ELR (cell line): ENCODE measurements around the gene HERPUD2.
A peak's percentile ranks its signal among the peaks of the same experiment; 100 is the strongest.
"Not testable (repeated sequence)": the region's sequence is repeated elsewhere in the genome, so short reads cannot be mapped to it uniquely, and the experiment has no call there.

Experiments used
- DNase-seq: peaks from one replicate; pipeline ENCODE4 v3.0.0-alpha.2; 2015; ENCODE audit warnings: low read depth

HERPUD2 gene

DNA sequence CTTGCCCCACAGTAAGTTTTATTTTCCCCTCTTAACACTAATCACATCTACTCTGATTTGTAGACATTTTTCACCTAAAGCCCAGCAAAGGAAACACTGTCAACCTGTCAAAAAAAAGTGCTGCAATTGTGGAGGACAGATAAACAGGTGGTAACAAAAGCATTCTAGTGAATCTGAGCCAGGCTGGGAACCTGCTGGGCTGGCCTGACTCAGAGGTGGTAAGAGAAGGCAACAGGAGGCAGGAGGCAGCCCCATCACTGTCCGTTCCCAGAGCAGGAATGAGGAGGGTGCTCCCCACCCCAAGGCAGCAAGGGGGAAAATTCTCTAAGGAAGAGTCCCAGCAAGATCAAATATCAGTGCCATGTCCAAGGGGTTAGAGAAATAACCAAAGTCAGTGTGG is 19.5 kb upstream of the HERPUD2 start:
- DNase-seq: no peak

DNA sequence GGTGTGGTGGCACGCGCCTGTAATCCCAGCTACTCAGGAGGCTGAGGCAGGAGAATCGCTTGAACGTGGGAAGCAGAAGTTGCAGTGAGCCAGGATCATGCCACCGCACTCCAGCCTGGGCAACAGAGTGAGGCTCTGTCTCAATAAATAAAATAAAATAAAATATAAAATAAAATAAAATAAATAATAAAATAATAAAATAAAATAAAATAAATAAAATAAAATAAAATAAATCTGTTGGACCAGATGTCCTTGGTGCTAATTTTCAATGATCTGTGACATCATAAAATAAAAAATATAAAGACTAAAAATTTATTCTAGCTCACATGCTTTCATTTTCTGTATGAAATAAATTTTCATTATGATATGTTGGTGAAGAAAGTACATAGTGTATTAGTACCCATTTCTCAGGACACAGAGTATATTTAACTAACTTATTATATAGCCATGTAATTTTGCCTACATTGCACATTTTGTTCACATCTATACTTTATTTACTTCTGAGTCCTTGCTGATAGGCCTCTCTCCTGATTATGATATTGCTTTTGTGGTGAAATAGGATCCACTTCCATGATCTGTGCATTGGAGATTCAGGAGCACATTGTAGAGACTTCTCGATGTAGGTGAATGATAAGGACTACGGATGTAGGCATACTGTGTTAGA is 17.8 kb upstream of the HERPUD2 start:
- DNase-seq: no peak

DNA sequence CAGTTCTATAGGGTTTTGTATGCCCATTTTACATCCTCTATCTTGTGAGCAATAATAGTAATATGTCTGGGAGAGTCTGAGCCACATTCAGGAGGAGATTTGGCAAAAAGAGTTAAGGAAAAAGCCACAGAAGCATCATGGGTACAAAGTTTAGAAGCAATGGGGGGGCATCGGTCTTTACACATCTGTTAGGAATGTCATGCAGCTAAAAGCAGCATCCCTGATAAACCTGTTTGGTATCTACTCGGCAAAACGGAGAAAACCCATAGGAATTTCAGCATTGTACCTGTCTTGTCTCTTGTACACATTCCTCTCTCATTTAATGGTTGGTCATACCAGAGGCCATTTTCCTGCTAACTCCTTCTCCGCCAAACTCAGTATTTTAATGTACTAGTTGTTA is 12.5 kb upstream of the HERPUD2 start:
- peak; percentile 55 for DNase-seq

DNA sequence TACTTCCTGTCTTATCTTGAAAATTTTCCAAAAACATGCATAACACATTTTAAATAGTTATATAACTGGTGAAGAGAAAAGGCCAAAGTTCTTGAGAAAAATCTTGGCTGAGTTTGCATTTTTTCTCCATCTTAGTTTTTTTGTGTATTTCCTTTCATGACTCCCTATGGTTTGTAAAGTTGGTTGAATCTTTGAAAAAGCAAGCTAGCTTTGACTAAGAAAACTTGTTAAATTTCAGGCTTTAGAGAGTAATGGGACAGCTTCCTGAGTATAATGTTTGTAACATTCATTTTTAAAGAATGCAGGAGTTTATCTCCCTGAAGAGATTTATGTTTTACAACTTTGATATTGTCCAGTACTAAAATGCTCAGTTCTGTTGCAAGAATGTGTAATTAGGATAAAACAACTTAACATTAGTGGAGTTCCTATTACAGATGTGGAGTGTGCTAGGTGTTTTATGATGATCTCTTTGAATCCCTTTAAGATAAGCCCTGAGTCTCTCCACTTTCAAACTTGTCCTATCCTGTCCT is 11.1 kb upstream of the HERPUD2 start:
- DNase-seq: no peak

DNA sequence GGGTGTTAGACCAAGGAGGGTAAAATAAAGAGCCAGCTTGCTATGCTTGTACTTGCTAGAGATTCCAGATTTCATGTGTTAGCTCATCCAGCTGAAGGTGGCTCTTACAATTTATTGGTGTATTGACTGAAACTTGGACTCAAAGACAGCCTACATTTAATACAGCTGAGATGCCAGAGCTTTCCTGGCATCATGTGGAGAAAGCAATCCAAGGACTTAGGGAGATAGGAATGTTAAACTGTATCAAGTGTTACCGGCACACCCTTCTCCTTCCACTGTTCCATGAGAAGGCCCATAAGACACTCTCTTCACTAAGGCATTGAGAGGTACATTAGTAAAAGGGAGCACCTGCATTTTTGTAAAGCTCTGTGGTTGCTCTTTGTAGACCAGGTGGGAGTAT is 9.3 kb upstream of the HERPUD2 start:
- no peak for DNase-seq

DNA sequence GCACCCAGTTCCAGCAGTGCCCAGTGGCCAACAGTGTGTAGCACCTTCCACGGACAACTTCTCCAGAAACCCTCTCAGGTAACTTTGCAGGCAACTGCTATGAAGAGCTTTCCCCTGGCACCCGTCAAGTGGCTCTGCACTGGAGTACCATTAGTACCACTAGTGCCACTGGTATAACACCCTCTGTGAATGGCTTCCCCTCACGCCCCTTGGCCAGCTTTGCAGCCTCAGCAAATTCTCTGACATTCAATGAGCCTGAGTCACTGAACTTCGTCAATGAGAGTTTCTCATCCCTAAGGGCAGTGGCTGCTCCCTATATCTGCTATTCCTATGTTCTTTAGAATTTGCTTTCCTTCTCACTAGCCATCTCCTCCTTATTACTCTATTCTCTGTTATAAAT is 7.6 kb upstream of the HERPUD2 start:
- peak; percentile 53 for DNase-seq

DNA sequence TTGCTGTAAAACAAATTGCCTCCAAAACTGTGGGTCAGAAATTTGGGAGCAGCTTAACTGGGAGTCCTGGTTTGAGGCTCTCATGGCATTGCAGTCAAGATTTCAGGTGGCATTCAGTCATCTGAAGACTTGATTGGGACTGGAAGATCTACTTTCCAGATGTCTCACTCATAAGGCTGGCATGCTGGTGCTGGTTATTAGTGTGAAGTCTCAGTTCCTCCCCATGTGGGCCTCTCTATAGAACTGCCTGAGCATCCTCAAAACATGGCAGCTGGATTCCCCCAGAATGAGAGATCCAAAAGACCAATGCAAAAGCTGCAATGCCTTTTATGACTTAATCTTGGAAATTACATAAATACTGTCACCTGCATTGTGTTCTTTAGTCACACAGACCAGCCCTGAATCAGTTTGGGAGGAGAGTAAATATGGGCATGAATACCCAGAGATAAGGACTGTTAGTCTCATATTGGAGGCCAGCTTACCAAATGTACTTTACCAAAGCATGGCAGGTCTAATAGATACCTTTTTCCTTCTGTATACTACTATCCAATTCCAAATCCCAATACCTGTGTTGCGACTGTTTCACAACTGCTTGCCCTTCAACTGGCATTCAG is 6.5 kb upstream of the HERPUD2 start:
- DNase-seq: no peak

DNA sequence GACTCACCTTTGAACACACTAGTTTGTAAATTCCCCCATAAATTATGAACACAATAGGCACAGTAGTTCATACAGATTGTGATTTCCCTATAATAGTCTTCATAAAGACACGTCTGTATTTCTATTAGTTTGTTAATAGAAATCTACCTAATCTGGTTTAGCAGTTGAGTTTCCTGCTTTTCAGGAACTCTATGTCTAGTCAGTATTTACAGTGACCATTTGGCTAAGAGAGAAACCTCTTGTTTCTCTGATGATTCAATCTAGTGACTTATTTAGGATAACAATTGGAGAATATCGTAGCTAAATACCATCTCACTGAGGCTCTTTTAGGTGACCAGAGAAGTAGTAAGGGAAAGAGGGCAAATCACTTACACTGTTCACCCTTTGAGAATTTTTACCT is 5.9 kb upstream of the HERPUD2 start:
- no peak for DNase-seq

DNA sequence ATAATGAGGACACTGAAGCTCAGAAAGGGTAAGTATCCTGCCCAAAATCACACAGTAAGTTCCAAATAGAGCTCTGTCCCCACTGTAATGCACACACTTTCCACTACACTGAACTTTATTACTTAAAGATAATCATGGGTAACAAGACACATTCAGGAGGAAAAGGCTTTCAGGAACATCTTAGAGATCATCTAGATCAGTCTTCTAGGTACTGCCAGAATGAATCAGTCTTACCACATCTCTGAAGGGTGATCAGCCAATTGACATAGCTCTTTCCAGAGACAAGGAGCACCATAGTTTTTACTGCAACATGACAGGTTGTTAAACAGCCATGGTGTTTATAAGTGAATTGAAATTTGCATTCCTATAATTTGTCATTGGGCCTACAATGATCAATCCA is 5.4 kb upstream of the HERPUD2 start:
- DNase-seq: no peak

DNA sequence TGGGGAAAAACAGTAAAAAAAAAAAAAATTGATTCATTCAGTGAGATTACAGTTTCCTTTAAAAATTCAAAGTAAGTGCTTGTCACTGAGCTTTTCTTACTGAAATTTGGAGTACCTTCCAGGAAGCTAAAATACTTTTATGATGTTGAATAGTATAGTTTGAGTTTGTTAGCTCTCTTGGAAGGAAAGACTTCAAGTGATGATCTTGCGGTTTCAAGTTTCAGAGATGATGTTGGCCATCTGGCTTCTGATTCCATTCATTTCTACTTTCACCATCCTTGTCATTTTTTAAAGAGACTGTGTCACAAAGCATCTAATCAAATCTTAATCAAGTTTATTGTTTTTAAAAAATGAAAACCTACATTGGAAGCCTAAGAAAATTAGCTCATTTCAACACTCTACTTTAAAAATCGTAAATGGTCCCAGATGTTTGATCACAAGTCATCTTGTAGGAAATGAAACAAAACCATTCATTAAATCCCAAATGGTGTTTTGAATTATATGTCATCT is 4.9 kb upstream of the HERPUD2 start:
- no peak for DNase-seq

DNA sequence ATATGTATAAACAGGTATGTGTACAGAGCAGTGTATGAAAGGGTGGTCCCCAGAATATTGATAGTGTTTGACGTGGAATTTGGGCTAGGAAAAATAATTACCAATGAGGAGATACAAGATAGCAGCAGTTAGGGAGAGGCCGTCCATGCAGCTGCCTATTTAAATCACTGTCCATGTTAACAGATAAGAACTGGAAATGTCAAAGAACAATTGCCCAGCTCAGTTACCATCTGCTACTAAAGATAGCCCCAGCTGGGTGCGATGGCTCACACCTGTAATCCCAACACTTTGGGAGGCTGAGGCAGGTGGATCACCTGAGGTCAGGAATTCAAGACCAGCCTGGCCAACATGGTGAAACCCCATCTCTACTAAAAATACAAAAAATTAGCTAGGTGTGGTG is 3.4 kb upstream of the HERPUD2 start:
- not testable (repeated sequence) for DNase-seq

DNA sequence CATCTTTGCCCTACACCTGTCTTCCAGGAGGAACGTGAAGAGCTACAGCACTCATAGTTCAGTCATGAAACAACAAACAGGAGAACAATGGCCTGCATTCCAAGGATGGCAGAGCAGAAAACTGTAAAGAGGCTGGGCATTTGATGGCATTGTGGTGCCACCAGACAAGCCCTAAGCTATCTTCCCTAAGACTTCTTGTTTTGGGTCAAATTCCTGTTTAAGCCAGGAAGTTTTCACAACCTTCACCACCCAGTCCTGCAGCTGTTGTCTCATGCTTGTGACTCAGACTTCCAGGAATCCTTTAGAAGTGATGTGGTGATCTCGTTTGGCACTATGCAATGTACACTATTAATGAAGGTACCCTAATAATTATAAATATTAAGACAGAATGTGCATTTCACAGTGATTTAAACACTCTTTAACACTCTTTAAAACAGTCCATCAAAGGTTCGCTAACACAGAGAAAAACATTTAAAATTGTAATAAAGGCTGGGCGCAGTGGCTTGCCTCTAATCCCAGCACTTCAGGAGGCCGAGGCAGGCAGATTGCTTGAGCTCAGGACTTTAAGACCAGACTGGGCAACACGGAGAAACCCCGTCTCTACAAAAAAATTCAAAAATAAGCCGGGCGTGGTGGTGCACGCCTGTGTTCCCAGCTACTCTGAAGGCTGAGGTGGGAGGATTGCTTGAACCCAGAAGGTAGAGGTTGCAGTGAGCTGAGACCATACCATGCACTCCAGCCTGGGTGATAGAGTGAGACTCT is 2.7 kb upstream of the HERPUD2 start:
- DNase-seq: peak; percentile 82

DNA sequence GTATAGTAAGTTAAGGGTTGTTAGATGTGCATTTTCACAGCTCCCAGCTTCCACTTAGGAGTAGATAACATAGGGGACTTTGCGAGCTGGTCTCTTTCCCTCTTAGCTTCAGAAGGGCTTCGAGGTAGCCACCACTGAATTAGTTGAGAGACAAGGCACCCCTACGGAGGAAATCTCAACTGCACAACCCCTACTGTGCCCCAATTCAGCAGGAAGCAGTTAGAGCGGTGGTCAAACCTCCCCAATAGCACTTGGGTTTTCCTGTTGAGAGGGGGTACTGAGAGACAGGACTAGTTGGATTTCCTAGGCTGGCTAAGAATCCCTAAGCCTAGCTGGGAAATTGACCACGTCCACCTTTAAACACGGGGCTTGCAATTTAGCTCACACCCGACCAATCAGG is 1.1 kb upstream of the HERPUD2 start:
- no peak for DNase-seq

DNA sequence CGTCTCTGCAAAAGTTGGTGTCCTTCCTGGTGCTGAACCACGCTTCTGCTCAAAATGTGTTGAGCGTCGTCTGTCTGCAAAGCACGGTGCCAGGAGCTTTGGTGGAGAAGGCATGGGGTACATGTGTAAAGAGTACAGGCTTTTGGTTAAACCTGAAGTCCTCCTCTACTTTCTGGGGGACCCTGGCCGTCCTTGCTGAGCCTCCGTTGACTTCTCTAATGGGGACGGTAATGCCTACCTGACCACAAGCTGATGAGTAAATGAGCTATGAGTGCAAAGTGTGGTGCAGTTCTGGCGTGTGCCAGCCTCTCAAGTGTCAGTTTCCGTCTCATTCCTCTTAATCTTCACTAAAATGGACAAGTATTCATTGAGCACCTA is 527 bp upstream of the HERPUD2 start:
- peak; percentile 42 for DNase-seq

DNA sequence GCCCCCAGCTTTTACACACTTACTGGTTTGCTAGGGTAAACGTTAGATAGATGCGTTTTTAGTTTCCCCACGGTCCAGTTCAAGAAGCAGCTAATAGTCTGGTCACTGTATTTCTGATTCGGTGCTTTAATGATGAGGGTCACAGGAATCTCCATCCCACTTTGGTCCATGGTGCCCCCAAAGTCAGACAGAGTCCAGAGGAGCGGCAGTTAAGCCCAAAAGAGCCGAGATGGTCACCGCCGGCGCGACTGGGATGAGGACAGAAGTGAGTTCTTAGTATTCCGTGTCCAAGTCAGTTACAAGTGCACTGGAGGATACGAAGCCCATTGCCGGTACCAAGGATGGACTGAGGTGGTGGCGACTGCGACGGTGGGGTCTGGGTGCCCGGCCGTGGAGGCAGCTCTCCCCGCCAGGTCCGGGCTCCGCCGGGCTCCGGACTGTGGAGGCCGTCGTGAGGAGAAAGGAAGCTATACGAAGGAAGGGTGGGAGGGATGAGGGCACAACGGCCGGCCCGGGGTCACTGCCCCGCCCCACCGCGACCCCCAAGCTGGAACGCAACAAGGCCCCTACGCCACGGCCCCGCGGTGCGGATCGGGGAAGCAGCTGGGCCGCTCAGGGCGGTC is 663 bp downstream of the HERPUD2 start:
- DNase-seq: peak; percentile 51

DNA sequence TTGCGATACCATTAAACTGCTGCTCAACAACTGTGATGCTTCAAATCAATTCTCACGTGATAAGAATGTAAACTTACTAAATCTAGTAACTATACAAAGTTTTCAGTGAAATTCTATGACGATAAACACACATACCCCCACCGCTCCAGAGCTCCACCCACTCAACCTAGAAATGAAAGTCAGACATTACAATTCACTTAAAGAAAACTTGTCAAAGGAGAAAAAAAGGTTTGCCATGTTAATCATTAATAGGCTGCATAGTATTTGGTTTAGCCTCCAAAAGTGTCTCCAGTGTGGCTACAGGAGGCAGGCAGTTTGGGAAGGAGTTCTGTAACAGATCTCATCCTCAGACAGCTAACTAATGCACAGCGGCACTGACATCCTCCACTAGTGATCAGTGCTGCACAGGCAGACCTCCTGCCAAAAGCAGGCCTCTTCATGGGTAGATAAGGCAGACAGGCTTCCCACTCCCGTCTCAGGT is 3.1 kb downstream of the HERPUD2 start:
- no peak for DNase-seq

DNA sequence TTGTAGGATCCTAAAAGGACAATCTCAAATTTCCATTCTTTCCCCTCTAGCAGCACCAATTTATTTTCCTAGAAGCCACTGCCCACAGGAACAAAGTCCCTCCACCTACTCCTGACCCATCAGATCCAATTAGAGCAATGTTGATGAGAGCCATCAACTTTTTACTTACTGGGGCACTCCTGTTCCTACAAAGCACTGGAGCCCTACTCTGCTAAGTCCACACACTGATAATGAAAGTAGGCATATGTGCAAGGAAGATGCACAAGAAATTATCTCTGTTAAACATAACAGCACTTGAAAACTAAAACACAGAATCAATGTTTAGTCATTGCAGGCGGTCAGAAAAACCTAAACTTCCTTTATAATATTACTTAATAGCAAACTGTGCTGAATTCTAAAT is 3.6 kb downstream of the HERPUD2 start:
- no peak for DNase-seq

DNA sequence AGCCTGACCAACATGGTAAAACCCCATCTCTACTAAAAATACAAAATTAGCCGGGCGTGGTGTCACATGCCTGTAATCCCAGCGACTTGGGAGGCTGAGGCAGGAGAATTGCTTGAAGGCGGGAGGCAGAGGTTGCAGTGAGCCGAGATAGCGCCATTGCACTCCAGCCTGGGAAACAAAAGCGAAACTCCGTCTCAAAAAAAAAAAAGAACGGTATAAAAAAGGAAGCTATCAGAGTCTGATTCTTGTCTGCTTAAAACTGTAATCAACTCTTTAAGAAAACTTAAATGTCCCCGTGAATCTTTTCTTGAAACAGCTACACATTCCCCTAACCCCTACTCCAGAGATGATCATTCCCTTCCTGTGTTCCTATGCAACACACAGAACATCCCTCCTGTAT is 4.3 kb downstream of the HERPUD2 start:
- DNase-seq: not testable (repeated sequence)

DNA sequence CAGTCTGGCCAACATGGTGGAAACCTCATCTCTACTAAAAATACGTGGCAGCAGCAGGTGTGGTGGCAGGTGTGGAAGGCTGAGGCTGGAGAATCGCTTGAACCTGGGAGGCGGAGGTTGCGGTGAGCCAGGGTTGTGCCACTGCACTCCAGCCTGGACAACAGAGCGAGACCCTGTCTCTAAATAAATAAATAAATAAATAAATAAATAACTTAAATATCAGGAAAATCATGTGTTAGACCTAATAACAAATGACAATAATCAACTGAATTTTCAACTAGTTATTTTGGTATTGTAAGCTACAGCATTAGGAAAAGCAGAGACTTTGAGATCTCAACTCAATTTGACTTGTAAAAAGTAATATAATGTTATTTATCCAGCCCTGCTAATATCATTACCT is 9.2 kb downstream of the HERPUD2 start:
- no peak for DNase-seq

DNA sequence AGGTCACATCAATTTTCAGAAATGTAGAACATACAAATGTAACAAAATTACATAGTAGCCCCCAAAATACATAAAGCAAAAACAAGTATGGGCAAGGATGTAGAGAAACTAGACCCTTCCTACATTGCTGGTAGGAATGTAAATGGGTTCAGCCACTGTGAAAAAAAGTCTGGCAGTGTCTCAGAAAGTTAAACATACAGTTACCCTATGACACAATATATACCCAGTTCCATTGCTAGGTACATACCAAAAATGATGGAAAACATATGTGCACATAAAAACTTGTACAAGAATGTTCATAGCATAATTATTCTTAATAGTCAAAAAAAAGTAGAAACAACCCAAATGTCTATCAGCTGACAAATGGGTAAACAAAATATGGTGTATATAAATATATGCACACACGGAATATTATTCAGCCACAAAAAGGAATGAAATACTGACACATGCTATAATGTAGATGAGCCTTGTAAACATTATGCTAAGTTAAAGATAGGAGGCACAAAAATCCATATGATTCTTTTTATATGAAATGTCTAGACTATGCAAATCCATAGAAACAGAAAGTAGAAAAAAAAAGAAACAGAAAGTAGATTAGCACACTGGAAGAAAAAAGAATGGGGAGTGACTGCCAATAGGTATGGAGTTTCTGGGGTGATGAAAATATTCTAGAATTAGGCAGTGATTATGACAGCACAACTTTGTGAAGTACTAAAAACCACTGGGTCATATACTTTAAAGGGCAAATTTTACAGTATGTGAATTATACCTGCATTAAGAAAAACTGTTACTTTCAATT is 13.5 kb downstream of the HERPUD2 start:
- DNase-seq: no peak

DNA sequence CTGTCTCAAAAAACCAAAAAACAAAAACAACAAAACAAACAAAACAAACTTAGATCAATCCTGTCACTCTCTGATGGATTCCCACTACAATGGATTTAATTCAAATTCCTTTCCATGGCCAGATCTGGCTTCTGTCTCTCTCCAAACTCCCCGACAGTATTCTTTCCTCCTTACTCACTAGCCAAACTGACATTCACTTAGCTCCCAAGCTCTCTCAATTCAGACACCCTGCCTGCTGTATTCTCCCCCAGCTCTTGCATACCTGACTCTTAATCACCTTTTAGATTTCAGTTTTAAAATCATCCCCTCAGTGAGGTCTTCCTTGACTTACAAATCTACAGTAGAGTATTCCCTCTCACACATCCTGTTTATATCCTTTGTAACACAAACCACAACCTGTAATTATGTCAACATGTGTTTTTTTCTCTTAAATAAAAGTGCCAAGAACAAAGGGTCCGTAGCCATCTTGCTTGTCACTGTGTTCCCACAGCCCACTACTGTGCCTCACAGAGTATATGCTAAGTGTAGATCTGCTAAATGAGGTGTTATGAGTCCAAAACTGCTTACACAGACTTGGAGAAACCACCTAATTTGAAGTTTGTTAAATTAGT is 14.4 kb downstream of the HERPUD2 start:
- DNase-seq: no peak
